SH-SY5Y (cell line): ENCODE measurements around the gene HMGN1.

Experiments
- GATA2 ChIP-seq: IDR thresholded peaks from 2 replicates; pipeline ENCODE4 v1.6.1; 2011; ENCODE audit warnings: mild to moderate bottlenecking, low read depth, low read length
- GATA3 ChIP-seq: IDR thresholded peaks from 2 replicates; pipeline ENCODE4 v1.6.1; 2011; ENCODE audit warnings: low read depth, mild to moderate bottlenecking, low read length, moderate library complexity

DNA sequence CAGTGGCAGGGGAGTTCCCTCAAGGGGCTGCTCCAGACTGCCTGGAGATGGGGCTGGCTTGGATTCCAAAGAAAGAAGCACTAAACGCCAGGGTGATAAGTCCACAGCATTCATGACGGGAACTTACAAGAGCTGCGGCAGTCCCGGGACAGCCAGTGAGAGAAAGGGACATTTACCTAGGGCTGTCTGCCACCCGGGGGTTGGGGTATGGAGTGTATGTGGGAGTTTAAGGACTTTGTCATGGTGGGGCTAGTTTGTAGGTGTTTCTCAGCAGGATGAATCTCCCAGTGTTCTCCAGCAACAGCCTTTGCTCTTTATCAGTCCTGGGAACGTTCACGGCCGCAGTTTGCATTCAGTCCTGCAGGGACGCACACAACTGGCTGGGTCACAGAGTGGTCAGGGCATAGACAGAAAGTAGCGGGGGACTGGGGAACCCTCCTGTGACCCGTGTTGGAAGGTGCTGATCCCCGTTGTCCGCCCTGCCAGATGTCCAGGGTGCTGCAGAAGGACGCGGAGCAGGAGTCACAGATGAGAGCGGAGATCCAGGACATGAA, 41.4 kb upstream of the HMGN1 start:
- TF ChIP-seq GATA3: no peak
- no peak for TF ChIP-seq GATA2
